WTC11 (cell line): ENCODE results near the gene PNMT. TPM values are rescaled to one million over a fixed set of nuclear protein-coding genes. Genes with fewer than 3 reads are reported as not detected.

ENCODE experiments used
- ATAC-seq: fragments of 200-7000 bp; cut with Tn5 transposase; 2 replicates; pipeline ENCODE4 v1.10.0; 2021; ENCODE audit warnings: mild to moderate bottlenecking, moderate library complexity
- CTCF ChIA-PET: fragments of 300-600 bp; sonication (Branson Sonifier 250); formaldehyde crosslinking; loops from one replicate; lab custom pipeline; 2021; ENCODE audit warnings: antibody characterized with exemption; lab: Charles Lee
- POLR2A ChIA-PET: fragments of 350-600 bp; sonication (Branson Sonifier 250); formaldehyde crosslinking; loops from one replicate; lab custom pipeline; 2021; ENCODE audit warnings: antibody characterized with exemption; lab: Charles Lee
- DNase-seq: peaks from one replicate; pipeline ENCODE4 v3.0.0; 2021; ENCODE audit warnings: low spot score
- H3K27ac Mint-ChIP-seq: 2 replicates; pipeline ENCODE4 v1.8.0; 2021; ENCODE audit warnings: mixed read lengths
- H3K27me3 Mint-ChIP-seq: 2 replicates; pipeline ENCODE4 v1.8.0; 2021; ENCODE audit warnings: low read depth, mild to moderate bottlenecking, moderate library complexity, mixed read lengths
- H3K36me3 Mint-ChIP-seq: 2 replicates; pipeline ENCODE4 v1.8.0; 2021; ENCODE audit warnings: mixed read lengths
- H3K4me1 Mint-ChIP-seq: 2 replicates; pipeline ENCODE4 v1.8.0; 2022; ENCODE audit warnings: mixed read lengths
- H3K4me3 Mint-ChIP-seq: 2 replicates; pipeline ENCODE4 v1.8.0; 2021; ENCODE audit warnings: mild to moderate bottlenecking, moderate library complexity, mixed read lengths
- H3K9me3 Mint-ChIP-seq: 2 replicates; pipeline ENCODE4 v1.8.0; 2021; ENCODE audit warnings: mixed read lengths
- AFF4 ChIP-seq: sonication (generic); formaldehyde crosslinking; IDR thresholded peaks from 2 replicates; pipeline ENCODE4 v1.8.1; 2023; ENCODE audit warnings: mild to moderate bottlenecking, missing genetic modification reagents, borderline replicate concordance
- AR ChIP-seq: fragments of 250-450 bp; sonication (Bioruptor Pico); IDR thresholded peaks from 2 replicates; pipeline ENCODE4 v1.9.0; 2021; ENCODE audit warnings: mild to moderate bottlenecking
- ATF2 ChIP-seq: sonication (generic); formaldehyde crosslinking; IDR thresholded peaks from 2 replicates; pipeline ENCODE4 v1.8.1; 2022; ENCODE audit warnings: low read depth, missing genetic modification reagents, borderline replicate concordance
- MAX ChIP-seq: sonication (generic); formaldehyde crosslinking; IDR thresholded peaks from 2 replicates; pipeline ENCODE4 v1.8.0; 2022; ENCODE audit warnings: mild to moderate bottlenecking, missing genetic modification reagents
- MXD4 ChIP-seq: fragments of 250-450 bp; sonication (Bioruptor Pico); IDR thresholded peaks from 2 replicates; pipeline ENCODE4 v1.8.0; 2021; ENCODE audit warnings: mild to moderate bottlenecking, moderate library complexity, borderline replicate concordance
- SMAD3 ChIP-seq: sonication (generic); formaldehyde crosslinking; IDR thresholded peaks from 2 replicates; pipeline ENCODE4 v1.8.0; 2022; ENCODE audit warnings: missing genetic modification reagents, mild to moderate bottlenecking, borderline replicate concordance
- SP1 ChIP-seq: sonication (generic); formaldehyde crosslinking; conservative IDR thresholded peaks from 2 replicates; pipeline ENCODE4 v1.8.1; 2022; ENCODE audit warnings: missing genetic modification reagents
- TEAD1 ChIP-seq: sonication (generic); formaldehyde crosslinking; IDR thresholded peaks from 2 replicates; pipeline ENCODE4 v1.8.0; 2022; ENCODE audit warnings: mild to moderate bottlenecking, missing genetic modification reagents
- USF2 ChIP-seq: sonication (generic); formaldehyde crosslinking; IDR thresholded peaks from 2 replicates; pipeline ENCODE4 v1.8.1; 2023; ENCODE audit warnings: mild to moderate bottlenecking, missing genetic modification reagents, moderate library complexity
- ZBTB21 ChIP-seq: sonication (generic); formaldehyde crosslinking; IDR thresholded peaks from 2 replicates; pipeline ENCODE4 v1.8.1; 2023; ENCODE audit warnings: mild to moderate bottlenecking, missing genetic modification reagents, borderline replicate concordance
- ZMAT4 ChIP-seq: fragments of 250-450 bp; sonication (Bioruptor Pico); IDR thresholded peaks from 2 replicates; pipeline ENCODE4 v1.9.0; 2021; ENCODE audit warnings: mild to moderate bottlenecking
- ZNF281 ChIP-seq: sonication (generic); formaldehyde crosslinking; IDR thresholded peaks from 2 replicates; pipeline ENCODE4 v1.8.0; 2023; ENCODE audit warnings: mild to moderate bottlenecking, missing genetic modification reagents
- ZNF425 ChIP-seq: fragments of 250-450 bp; sonication (Bioruptor Pico); conservative IDR thresholded peaks from 2 replicates; pipeline ENCODE4 v1.9.0; 2021; ENCODE audit warnings: mild to moderate bottlenecking
- total RNA-seq: library from RNA; stranded (reverse); gene quantifications from 3 replicates; pipeline ENCODE4 v1.2.3, GENCODE V29; 2021

The PNMT gene
- total RNA-seq, 1 experiment from 2014 or later: 3.1 TPM

GRCh38 chr17:39631403-39631802 lies 36.9 kb upstream of the PNMT start:
- DNase-seq (peak; percentile 49), ATAC-seq (peak; percentile 76)
- H3K9me3 Mint-ChIP-seq: no peaks in the 10 kb centered on the region
- CTCF ChIA-PET: interaction anchor here (0.7 to 23.6 kb wide), 14 partner anchors 8 to 322 kb away, joined by 3 to 876 read pairs (median 4); partner anchors contain the start of genes PNMT, PPP1R1B and TCAP
- peaks cover 84% of the 10 kb centered on the region for H3K4me1 Mint-ChIP-seq
- H3K27ac Mint-ChIP-seq: peak overlapping the region; percentile 95
- H3K36me3 Mint-ChIP-seq: no peaks in the 10 kb centered on the region
- POLR2A ChIA-PET: interaction anchor here (0.8 kb wide), 1 partner anchor 14 kb away, joined by 5 read pairs; no protein-coding TSS in a partner anchor
- peak overlapping the region; percentile 46 for H3K4me3 Mint-ChIP-seq
- peaks cover 18% of the 10 kb centered on the region for H3K27me3 Mint-ChIP-seq
- TF ChIP-seq ZNF281 (CRISPR knock-in tag): peak; percentile 83
- no peak for TF ChIP-seq USF2 (CRISPR knock-in tag)
- TF ChIP-seq ZMAT4 (CRISPR knock-in tag): no peak
- no peak for TF ChIP-seq AFF4
- peak; percentile 63; the same call in 1 of the 2 replicates for TF ChIP-seq SP1 (CRISPR knock-in tag)
- TF ChIP-seq TEAD1: 0 out of 2 replicates have a peak, but pooled peaks have one; percentile 71

- H3K9me3 Mint-ChIP-seq: no peaks in the 10 kb centered on the region
- ATAC-seq (no peak), DNase-seq (no peak)
- H3K4me1 Mint-ChIP-seq: peaks cover 85% of the 10 kb centered on the region
- H3K36me3 Mint-ChIP-seq: no peaks in the 10 kb centered on the region
- CTCF ChIA-PET: interaction anchor here (0.5 to 23.6 kb wide), 12 partner anchors 10 to 474 kb away, joined by 3 to 876 read pairs (median 5); partner anchors contain the start of genes ERBB2, MIEN1, PNMT and PPP1R1B
- H3K27ac Mint-ChIP-seq: peak overlapping the region; percentile 76; the same call in 1 of the 2 replicates
- H3K4me3 Mint-ChIP-seq: no peak overlapping the region
- POLR2A ChIA-PET: interaction anchor here (0.5 to 0.7 kb wide), 2 partner anchors 22 to 373 kb away, joined by 3 to 7 read pairs; no protein-coding TSS in a partner anchor
- peaks cover 12% of the 10 kb centered on the region for H3K27me3 Mint-ChIP-seq
- no peak for TF ChIP-seq TEAD1
- TF ChIP-seq SP1 (CRISPR knock-in tag): no peak
- no peak for TF ChIP-seq ATF2 (CRISPR knock-in tag)
- TF ChIP-seq ZNF425 (CRISPR knock-in tag): no peak
- no peak for TF ChIP-seq SMAD3 (CRISPR knock-in tag)
- no peak for TF ChIP-seq ZBTB21 (CRISPR knock-in tag)
- no peak for TF ChIP-seq AR (CRISPR knock-in tag)
- TF ChIP-seq MXD4 (CRISPR knock-in tag): no peak
- TF ChIP-seq MAX (CRISPR knock-in tag): 0 out of 2 replicates have a peak, but pooled peaks have one; percentile 31
Observed at GRCh38 chr17:39632153-39632941, 35.9 kb upstream of the PNMT start.
